ENCODE results near the gene ATP23. TPM values are rescaled to one million over a fixed set of nuclear protein-coding genes. Genes with fewer than 3 reads are reported as not detected.

ATP23 gene
- total RNA-seq, 1 experiment from 2014 or later: 9.1 TPM

- Histone ChIP-seq H3K4me2 (ENCODE audit: low read length) (peak overlapping the region; percentile 90), H4K20me1 (ENCODE audit: insufficient read depth) (no peaks in the 10 kb centered on the region), H3K9me2 (ENCODE audit: insufficient read depth) (no peaks in the 10 kb centered on the region), H3K27me3 (ENCODE audit: insufficient read depth, low read length) (no peaks in the 10 kb centered on the region), H3K4me3 (replicated peaks in 1 of 2; ENCODE audit: low read depth in 1 of 2, low read length in 2 of 2) (peak overlapping the region; percentile 61 to 69), H2AFZ (ENCODE audit: low read depth, low read length, poor library complexity, severe bottlenecking) (no peak overlapping the region), H3K9ac (ENCODE audit: low read length) (peak overlapping the region; percentile 69), H3K27ac (ENCODE audit: low read depth, low read length) (no peak overlapping the region; the same call in 1 of the 2 replicates), H3K36me3 (ENCODE audit: control insufficient read depth in 1 of 2, insufficient read depth in 2 of 2, low read length in 2 of 2) (no peaks in the 10 kb centered on the region), H3K9me3 (ENCODE audit: control insufficient read depth in 1 of 2, insufficient read depth in 1 of 2, low read depth in 1 of 2, low read length in 2 of 2) (no peaks in the 10 kb centered on the region), H3K4me1 (ENCODE audit: control insufficient read depth in 1 of 2, insufficient read depth in 2 of 2, low read length in 2 of 2) (peaks cover 6 to 21% of the 10 kb centered on the region in 2 experiments; a peak in 3 of 4 replicates), H3K79me2 (ENCODE audit: insufficient read depth, low read length) (no peaks in the 10 kb centered on the region)
- DNase-seq (ENCODE audit: low read depth, low spot score) (no peak), ATAC-seq (no peak)
- TSS peak; percentile 97 for BruUV-seq (replicated peaks)
- TF ChIP-seq CEBPB (IDR thresholded peaks at IDR 0.05; ENCODE audit: low read depth): no peak
- no peak for TF ChIP-seq EZH2phosphoT487 (IDR thresholded peaks at IDR 0.05; ENCODE audit: borderline replicate concordance)
- TF ChIP-seq ATF3 (IDR thresholded peaks at IDR 0.05): no peak
- no peak for TF ChIP-seq EZH2 (IDR thresholded peaks at IDR 0.05)
- no peak for TF ChIP-seq ELF1 (IDR thresholded peaks at IDR 0.05; ENCODE audit: borderline replicate concordance, low read depth)
- TF ChIP-seq EGR1 (IDR thresholded peaks at IDR 0.05; ENCODE audit: low read depth): no peak; the same call in 1 of the 2 replicates
- no peak for TF ChIP-seq TCF7L2 (IDR thresholded peaks at IDR 0.05; ENCODE audit: borderline replicate concordance, extremely low read depth, insufficient read depth, insufficient read length)
- no peak for TF ChIP-seq CTCF (IDR thresholded peaks at IDR 0.05 in 2 of 3, conservative IDR thresholded peaks at IDR 0.05 in 1 of 3; ENCODE audit: borderline replicate concordance in 1 of 3, insufficient read depth in 1 of 3, low read depth in 2 of 3, low read length in 2 of 3)
- TF ChIP-seq SIN3A (IDR thresholded peaks at IDR 0.05; ENCODE audit: low read depth): no peak
- no peak for TF ChIP-seq SRF (IDR thresholded peaks at IDR 0.05; ENCODE audit: low read depth)
- TF ChIP-seq MAX (IDR thresholded peaks at IDR 0.05): no peak
- no peak for TF ChIP-seq ZBTB33 (IDR thresholded peaks at IDR 0.05; ENCODE audit: extremely low read depth, insufficient replicate concordance, low read length)
- no peak for TF ChIP-seq CBX3 (IDR thresholded peaks at IDR 0.05; ENCODE audit: low read depth)
- no peak for TF ChIP-seq FOSL1 (IDR thresholded peaks at IDR 0.05; ENCODE audit: low read depth)
- no peak for TF ChIP-seq SP1 (IDR thresholded peaks at IDR 0.05; ENCODE audit: low read depth)
- no peak for TF ChIP-seq REST (IDR thresholded peaks at IDR 0.05; ENCODE audit: low read depth)
- TF ChIP-seq RAD21 (IDR thresholded peaks at IDR 0.05; ENCODE audit: low read depth): no peak
- TF ChIP-seq POLR2A (IDR thresholded peaks at IDR 0.05; ENCODE audit: borderline replicate concordance, extremely low read depth, insufficient read depth, insufficient read length): no peak
- no peak for TF ChIP-seq YY1 (IDR thresholded peaks at IDR 0.05; ENCODE audit: extremely low read depth, insufficient replicate concordance, low read depth, low read length)
- intact Hi-C loops (cut with micrococcal nuclease): no loop called here
- CTCF ChIA-PET: no interaction called here
- RAD21 ChIA-PET (ENCODE audit: low non-redundant PET in 1 of 2, low total read pairs in 2 of 2, uncharacterized antibody in 2 of 2, unreplicated experiment in 2 of 2): no interaction called here
- POLR2A ChIA-PET: no interaction called here
Measured at GRCh38 chr12:57936513-57936883, 4.9 kb upstream of the ATP23 start.
